ENCODE measurements around the gene PP2D1. TPM values are rescaled to one million over a fixed set of nuclear protein-coding genes. Genes with fewer than 3 reads are reported as not detected.
"Not testable (repeated sequence)": the region's sequence is repeated elsewhere in the genome, so short reads cannot be mapped to it uniquely, and the experiment has no call there.

PP2D1 gene
- total RNA-seq, 1 donor from 2014 or later, result not detected

GRCh38 chr3:20047976-20048883, 36.2 kb upstream of the PP2D1 start:
- no peaks in the 10 kb centered on the region for H3K27me3 Mint-ChIP-seq (ENCODE audit: low read depth)
- no peaks in the 10 kb centered on the region for H3K9me3 Mint-ChIP-seq
- peaks cover 5% of the 10 kb centered on the region for H3K36me3 Mint-ChIP-seq (ENCODE audit: low read depth)
- intact Hi-C loops (cut with micrococcal nuclease), result no loop called here
- no peak overlapping the region for H3K27ac Mint-ChIP-seq
- no peak overlapping the region for H3K4me3 Mint-ChIP-seq (ENCODE audit: low read depth)
- DNase-seq (ENCODE audit: low spot score), result no peak
- H3K4me1 Mint-ChIP-seq (ENCODE audit: low read depth), result peaks cover 46% of the 10 kb centered on the region

DNA sequence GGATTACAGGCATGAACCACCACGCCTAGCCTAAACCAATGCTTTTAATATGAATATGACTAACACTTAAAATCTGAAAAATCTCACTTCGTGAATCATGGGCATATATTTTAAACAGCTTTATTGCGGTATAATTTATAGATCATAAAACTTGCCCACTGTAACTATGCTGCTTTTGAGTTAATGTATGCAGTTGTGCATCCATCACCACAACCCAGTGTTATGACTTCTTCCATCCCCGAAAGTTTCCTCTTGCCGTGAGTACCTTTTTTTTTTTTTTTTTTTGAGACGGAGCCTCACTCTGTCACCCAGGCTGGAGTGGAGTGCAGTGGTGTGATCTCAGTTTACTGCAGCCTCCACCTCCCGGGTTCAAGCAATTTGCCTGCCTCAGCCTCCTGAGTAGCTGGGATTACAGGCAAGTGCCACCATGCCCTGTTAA, 35.3 kb upstream of the PP2D1 start:
- H3K27ac Mint-ChIP-seq, result no peak overlapping the region
- intact Hi-C loops (cut with micrococcal nuclease), result no loop called here
- H3K36me3 Mint-ChIP-seq (ENCODE audit: low read depth), result peaks cover 5% of the 10 kb centered on the region
- no peak for DNase-seq (ENCODE audit: low spot score)
- no peak overlapping the region for H3K4me3 Mint-ChIP-seq (ENCODE audit: low read depth)
- H3K27me3 Mint-ChIP-seq (ENCODE audit: low read depth), result no peaks in the 10 kb centered on the region
- no peaks in the 10 kb centered on the region for H3K9me3 Mint-ChIP-seq
- peaks cover 49% of the 10 kb centered on the region for H3K4me1 Mint-ChIP-seq (ENCODE audit: low read depth)

- Mint-ChIP-seq H3K4me1 (ENCODE audit: low read depth) (peaks cover 50% of the 10 kb centered on the region), H3K4me3 (ENCODE audit: low read depth) (no peak overlapping the region), H3K36me3 (ENCODE audit: low read depth) (peaks cover 5% of the 10 kb centered on the region), H3K27me3 (ENCODE audit: low read depth) (no peaks in the 10 kb centered on the region), H3K9me3 (no peaks in the 10 kb centered on the region), H3K27ac (no peak overlapping the region)
- intact Hi-C loops (cut with micrococcal nuclease), result no loop called here
- DNase-seq (ENCODE audit: low spot score), result no peak
These were observed 34.5 kb upstream of the PP2D1 start for GRCh38 chr3:20046556-20046955.

GRCh38 chr3:20045141-20045540, 33.1 kb upstream of the PP2D1 start:
- DNase-seq (ENCODE audit: low spot score); H3K36me3 Mint-ChIP-seq (ENCODE audit: low read depth); H3K4me3 Mint-ChIP-seq (ENCODE audit: low read depth); H3K9me3 Mint-ChIP-seq; intact Hi-C loops (cut with micrococcal nuclease); H3K27me3 Mint-ChIP-seq (ENCODE audit: low read depth); H3K27ac Mint-ChIP-seq: not testable (repeated sequence)
- H3K4me1 Mint-ChIP-seq (ENCODE audit: low read depth), result peaks cover 43% of the 10 kb centered on the region

GRCh38 chr3:20043825-20044224, 31.8 kb upstream of the PP2D1 start:
- Mint-ChIP-seq H3K27ac (peak overlapping the region; percentile 2), H3K27me3 (ENCODE audit: low read depth) (peaks cover 2% of the 10 kb centered on the region), H3K36me3 (ENCODE audit: low read depth) (peaks cover 5% of the 10 kb centered on the region), H3K9me3 (no peaks in the 10 kb centered on the region), H3K4me3 (ENCODE audit: low read depth) (peak overlapping the region; percentile 64), H3K4me1 (ENCODE audit: low read depth) (peaks cover 42% of the 10 kb centered on the region)
- no peak for DNase-seq (ENCODE audit: low spot score)
- intact Hi-C loops (cut with micrococcal nuclease), result no loop called here

- peak; percentile 34 for DNase-seq (ENCODE audit: low spot score)
- Mint-ChIP-seq H3K4me3 (ENCODE audit: low read depth) (peak overlapping the region; percentile 64), H3K36me3 (ENCODE audit: low read depth) (peaks cover 5% of the 10 kb centered on the region), H3K27me3 (ENCODE audit: low read depth) (peaks cover 3% of the 10 kb centered on the region), H3K4me1 (ENCODE audit: low read depth) (peaks cover 46% of the 10 kb centered on the region), H3K27ac (peak overlapping the region; percentile 46), H3K9me3 (no peaks in the 10 kb centered on the region)
- intact Hi-C loops (cut with micrococcal nuclease), result no loop called here
These were observed 31.3 kb upstream of the PP2D1 start for GRCh38 chr3:20043396-20043795.

DNA sequence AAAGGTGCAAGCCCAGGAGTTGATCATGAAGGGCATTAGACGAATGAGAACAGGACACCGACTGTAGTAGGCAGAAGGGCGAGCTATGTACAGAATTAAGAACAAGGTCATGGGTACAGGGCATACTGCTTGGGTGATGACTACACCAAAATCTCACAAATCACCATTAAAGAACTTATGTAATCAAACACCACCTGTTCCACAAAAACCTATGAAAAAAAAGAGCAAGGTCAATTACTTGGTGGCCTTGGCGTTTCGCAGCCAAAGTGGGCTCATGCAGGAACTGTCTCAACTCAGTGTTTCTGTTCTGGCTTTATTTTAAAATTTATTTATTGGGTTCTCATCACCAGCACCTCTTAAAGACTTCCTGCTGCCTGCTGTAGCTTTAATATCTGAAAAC, 30.3 kb upstream of the PP2D1 start:
- peaks cover 3% of the 10 kb centered on the region for H3K27me3 Mint-ChIP-seq (ENCODE audit: low read depth)
- peaks cover under 1% of the 10 kb centered on the region for H3K36me3 Mint-ChIP-seq (ENCODE audit: low read depth)
- H3K27ac Mint-ChIP-seq, result no peak overlapping the region
- H3K4me3 Mint-ChIP-seq (ENCODE audit: low read depth), result peak overlapping the region; percentile 95
- intact Hi-C loops (cut with micrococcal nuclease), result no loop called here
- peaks cover 44% of the 10 kb centered on the region for H3K4me1 Mint-ChIP-seq (ENCODE audit: low read depth)
- no peaks in the 10 kb centered on the region for H3K9me3 Mint-ChIP-seq
- no peak for DNase-seq (ENCODE audit: low spot score)

DNA sequence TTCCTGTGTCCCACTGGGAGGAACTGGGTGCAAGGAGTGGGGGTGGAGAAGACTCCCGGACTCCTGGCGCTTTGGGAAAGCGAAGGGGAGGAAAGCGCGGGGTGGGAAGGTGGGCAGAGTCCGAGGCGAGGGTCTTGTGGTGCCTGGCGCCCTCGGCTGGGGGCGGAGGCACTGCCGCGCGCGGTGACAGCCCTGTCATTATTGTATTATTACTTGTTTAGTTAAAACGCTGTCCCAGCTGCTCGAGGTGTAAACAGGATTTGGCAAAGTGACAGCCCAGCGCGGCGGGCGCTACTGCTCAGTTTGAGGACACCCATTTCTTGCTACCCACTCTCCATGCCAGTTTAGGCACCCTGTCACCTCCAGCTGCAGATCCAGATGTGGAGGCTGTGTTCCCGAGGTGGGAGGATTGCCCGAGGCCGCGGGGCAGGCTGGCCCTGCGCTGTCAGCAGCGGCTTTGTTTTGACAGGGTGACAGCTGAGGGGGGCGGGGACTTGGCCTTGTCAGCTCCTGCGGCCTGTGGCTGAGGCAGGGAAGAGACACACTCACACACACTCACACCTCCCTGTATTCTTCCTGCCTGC, 29.2 kb upstream of the PP2D1 start:
- Mint-ChIP-seq H3K36me3 (ENCODE audit: low read depth) (no peaks in the 10 kb centered on the region), H3K4me3 (ENCODE audit: low read depth) (peak overlapping the region; percentile 95), H3K4me1 (ENCODE audit: low read depth) (peaks cover 45% of the 10 kb centered on the region), H3K27me3 (ENCODE audit: low read depth) (peaks cover 3% of the 10 kb centered on the region), H3K27ac (peak overlapping the region; percentile 91), H3K9me3 (no peaks in the 10 kb centered on the region)
- intact Hi-C loops (cut with micrococcal nuclease), result loop anchor here (1.0 to 2.0 kb wide), 6 partner anchors 13 to 156 kb away; partner anchors contain the start of genes RAB5A and SGO1
- DNase-seq (ENCODE audit: low spot score), result peak; percentile 69

DNA sequence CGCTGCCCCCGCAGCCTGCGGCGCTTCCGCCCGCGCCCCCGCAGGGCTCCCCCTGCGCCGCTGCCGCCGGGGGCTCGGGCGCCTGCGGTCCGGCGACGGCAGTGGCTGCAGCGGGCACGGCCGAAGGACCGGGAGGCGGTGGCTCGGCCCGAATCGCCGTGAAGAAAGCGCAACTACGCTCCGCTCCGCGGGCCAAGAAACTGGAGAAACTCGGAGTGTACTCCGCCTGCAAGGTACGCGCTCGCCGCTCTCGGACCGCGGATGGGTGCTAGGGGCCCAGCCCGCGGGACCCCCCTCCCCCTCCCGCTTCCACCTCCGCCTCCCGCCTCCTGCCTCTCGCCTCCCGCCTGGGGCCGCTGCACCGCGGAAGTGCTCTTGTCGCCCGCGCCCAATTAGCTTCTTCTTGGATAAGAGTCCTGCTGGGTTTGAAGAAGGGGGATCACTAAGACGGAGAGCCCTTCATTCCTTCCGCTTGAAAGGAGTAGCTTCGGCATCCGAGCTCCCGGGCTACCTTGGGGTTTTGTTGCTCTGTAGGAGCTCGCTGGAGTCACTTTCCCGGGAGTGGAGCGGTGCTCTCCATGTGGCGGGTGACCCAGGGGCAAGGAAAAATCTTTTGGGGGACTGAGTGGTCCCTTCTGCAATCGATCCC, 28.6 kb upstream of the PP2D1 start:
- H3K4me3 Mint-ChIP-seq (ENCODE audit: low read depth), result peak overlapping the region; percentile 95
- H3K27me3 Mint-ChIP-seq (ENCODE audit: low read depth), result peaks cover 3% of the 10 kb centered on the region
- intact Hi-C loops (cut with micrococcal nuclease), result loop anchor here (1.0 to 2.0 kb wide), 6 partner anchors 14 to 155 kb away; partner anchors contain the start of genes RAB5A and SGO1
- peaks cover 45% of the 10 kb centered on the region for H3K4me1 Mint-ChIP-seq (ENCODE audit: low read depth)
- peak; percentile 61 for DNase-seq (ENCODE audit: low spot score)
- H3K27ac Mint-ChIP-seq, result peak overlapping the region; percentile 91
- H3K36me3 Mint-ChIP-seq (ENCODE audit: low read depth), result no peaks in the 10 kb centered on the region
- no peaks in the 10 kb centered on the region for H3K9me3 Mint-ChIP-seq

DNA sequence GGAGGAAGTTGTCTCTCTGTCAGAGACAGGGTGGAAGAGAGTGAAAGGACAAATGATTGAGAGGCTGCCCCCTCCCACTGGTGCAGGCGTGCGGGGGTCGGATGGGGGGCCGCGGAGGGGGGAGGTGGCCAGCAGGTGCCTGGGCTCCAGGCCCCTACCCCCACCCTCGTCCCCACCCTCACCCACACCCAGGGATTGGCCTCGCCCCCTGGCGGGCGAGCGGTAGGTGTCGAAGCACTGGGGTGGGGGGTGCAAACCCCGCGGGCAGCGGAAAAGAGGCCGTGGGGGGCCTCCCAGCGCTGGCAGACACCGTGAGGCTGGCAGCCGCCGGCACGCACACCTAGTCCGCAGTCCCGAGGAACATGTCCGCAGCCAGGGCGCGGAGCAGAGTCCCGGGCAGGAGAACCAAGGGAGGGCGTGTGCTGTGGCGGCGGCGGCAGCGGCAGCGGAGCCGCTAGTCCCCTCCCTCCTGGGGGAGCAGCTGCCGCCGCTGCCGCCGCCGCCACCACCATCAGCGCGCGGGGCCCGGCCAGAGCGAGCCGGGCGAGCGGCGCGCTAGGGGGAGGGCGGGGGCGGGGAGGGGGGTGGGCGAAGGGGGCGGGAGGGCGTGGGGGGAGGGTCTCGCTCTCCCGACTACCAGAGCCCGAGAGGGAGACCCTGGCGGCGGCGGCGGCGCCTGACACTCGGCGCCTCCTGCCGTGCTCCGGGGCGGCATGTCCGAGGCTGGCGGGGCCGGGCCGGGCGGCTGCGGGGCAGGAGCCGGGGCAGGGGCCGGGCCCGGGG, 27.9 kb upstream of the PP2D1 start, which contains the start of gene KAT2B:
TSS of gene KAT2B (plus strand) at position 682 of the 783 bp plus-strand sequence. CDS start at position 714, 32 bp downstream.
- Mint-ChIP-seq H3K27me3 (ENCODE audit: low read depth) (peaks cover 5% of the 10 kb centered on the region), H3K27ac (peak within 1 kb of the TSS; percentile 91), H3K36me3 (ENCODE audit: low read depth) (no peaks in the 10 kb centered on the region), H3K4me1 (ENCODE audit: low read depth) (peaks cover 45% of the 10 kb centered on the region), H3K9me3 (no peaks in the 10 kb centered on the region), H3K4me3 (ENCODE audit: low read depth) (peak within 1 kb of the TSS; percentile 95)
- peak; percentile 77 for DNase-seq (ENCODE audit: low spot score)
- intact Hi-C loops (cut with micrococcal nuclease), result loop anchor here (1.0 to 2.0 kb wide), 2 partner anchors 64 to 103 kb away; no protein-coding TSS in a partner anchor

GRCh38 chr3:20039466-20039764, 27.4 kb upstream of the PP2D1 start:
- Mint-ChIP-seq H3K36me3 (ENCODE audit: low read depth) (no peaks in the 10 kb centered on the region), H3K27me3 (ENCODE audit: low read depth) (peaks cover 7% of the 10 kb centered on the region), H3K4me1 (ENCODE audit: low read depth) (peaks cover 41% of the 10 kb centered on the region), H3K9me3 (no peaks in the 10 kb centered on the region), H3K27ac (peak overlapping the region; percentile 86), H3K4me3 (ENCODE audit: low read depth) (peak overlapping the region; percentile 80)
- intact Hi-C loops (cut with micrococcal nuclease), result loop anchor here (1.0 kb wide), 1 partner anchor 65 kb away; no protein-coding TSS in a partner anchor
- DNase-seq (ENCODE audit: low spot score), result no peak
